AML-193 (cell line): ENCODE results near the gene RBM38.

Experiments used
- DNase-seq, 2 experiments: peaks; one replicate each; lab custom pipeline; 2025; lab: John Stamatoyannopoulos, UW

Gene RBM38

DNA sequence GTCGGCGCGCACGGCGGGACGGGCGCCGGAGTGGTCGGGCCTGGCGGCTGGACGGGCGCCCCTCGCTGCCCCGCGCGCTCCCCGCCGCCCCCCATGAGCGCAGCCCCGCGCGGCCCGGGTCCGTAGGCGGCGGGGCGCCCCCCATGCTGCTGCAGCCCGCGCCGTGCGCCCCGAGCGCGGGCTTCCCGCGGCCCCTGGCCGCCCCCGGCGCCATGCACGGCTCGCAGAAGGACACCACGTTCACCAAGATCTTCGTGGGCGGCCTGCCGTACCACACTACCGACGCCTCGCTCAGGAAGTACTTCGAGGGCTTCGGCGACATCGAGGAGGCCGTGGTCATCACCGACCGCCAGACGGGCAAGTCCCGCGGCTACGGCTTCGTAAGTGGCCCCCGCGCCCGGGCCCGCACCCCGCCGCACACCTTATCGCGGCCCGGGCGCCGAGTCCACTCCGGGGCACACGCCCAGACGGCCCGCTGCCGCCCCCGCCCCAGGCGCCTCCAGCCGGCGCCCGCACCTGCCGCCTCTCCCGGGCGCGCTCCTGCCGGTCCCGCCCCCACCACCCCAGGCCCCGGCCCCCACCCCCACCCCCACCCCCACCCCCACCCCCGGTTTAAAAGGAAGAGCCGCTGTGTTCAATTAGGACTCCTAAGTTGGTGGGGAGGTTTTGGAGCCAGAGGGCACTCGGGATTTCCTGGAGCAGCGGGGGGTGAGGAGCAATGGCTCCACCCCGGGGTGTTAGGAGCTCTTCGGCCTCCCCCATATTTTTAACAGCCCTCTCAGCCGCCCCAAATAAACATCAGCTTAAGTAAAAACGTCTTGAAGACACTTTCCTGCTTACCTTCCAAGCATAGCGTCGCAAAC is 474 bp downstream of the RBM38 start:
- peak in 1 of 2 experiments; percentile 2 for DNase-seq

DNA sequence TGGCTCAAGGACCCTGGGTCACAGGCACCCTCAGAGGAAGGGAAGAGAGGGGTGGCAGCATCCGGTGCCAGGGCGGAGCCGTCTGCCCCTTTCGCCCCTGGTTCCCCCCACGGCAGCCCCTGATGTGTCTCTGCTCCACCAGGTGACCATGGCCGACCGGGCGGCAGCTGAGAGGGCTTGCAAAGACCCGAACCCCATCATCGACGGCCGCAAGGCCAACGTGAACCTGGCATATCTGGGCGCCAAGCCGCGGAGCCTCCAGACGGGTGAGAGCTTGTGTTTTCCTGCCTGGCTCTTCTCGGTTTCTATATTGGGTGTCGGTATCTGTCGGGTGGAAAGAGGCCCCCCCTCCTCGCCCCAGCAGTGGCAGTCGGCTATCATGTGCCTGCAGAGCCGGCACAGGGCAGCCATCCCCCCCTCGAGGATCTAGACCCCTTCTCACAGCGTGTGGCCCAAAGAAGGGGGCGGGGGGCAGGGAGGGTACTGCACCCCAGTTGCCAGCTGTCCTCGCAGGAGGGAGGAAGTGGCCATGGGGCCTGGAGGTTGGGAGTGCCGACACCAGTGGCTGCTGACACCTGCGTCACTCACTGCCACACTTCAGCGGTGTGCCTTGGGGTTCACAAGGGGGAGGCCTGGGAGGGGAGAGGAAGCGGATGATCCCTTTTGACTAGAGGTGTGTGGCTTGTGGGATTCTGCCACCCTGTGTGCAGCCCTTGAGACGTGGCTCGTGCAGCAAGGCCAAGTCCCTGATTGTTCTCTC is 1.5 kb downstream of the RBM38 start:
- DNase-seq, result peak; percentile 13 to 32

DNA sequence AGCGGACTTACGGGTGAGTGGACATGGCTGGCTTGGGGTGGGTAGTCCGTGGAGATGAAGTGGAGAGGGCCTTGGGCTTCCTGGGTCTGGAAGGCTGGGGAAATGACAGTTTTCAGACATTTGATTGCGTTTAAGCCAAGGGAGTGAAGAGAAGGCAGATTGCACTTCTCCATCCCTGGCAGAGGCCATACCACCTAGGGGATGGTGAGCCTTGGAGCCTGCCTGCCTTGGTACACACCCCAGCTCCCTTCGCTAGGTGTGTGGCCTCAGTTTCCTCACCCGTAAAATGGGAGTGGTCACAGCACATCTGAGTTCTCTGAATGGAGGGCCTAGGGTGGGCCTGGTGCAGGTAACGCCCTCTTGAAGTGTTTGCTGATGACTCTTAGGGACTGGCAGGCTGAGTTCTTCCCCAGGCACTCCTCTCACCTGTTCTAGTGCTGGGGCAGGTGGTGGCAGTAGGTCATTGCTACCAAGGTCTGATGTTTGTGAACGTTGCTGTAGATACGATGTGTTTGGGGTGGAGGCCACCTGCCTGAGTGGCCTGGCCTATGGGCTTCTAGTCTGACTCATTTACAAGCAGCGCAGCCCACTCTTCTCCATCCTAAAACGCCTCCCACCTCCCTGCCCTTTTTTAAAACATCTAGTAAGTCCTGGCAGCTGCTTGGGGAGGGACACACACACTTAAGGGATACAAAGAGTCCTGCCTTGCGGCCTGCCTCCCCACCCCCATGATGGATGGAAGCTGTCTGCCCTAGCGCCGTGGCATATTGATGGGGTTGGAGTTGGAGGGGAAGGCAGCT is 2.3 kb downstream of the RBM38 start:
- DNase-seq, result no peak

DNA sequence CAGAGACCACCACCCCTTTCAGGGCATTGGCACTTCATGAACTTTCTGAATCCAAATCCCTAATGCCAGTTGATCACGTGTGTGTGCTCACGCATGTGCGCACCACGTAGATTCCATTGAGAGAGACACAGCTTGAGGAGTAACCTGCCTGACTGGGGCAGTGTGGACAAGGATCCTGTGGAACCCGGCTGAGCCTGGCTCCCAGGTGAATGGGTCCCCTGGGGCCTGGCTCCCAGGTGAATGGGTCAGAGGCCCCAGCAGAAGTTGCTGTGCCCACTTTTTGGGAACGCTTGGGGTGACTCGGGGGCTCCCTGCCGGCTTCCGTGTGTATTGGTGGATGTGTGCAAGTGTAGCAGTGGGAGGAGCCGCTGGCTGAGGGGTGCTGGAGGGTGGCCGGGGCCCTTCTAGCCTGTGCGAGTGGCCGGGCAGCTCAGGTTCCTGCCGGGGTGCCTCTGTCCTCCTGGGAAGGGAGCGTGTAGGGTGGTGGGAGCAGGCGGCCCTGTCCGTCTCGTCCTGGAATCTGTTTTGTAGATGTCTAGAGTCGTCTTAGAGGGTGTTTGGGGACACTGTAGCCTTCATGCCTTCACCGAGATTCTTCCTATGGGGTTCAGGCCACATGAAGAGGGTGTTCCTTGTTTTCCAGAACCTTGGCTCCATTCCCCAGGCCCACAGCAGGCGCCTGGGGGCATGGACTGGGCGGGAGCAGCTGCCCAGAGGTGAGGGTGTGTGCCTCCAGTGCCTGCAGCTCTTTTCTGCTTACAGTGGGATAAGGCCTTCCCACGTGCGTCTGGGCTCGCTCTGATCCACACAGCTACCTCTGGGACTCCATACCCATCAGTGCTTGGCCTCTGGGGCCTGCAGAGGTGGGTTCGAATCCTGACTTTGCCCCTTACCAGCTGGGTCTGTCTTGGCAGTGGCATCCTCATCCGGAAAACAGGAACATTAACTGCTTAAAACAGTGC is 3.2 kb downstream of the RBM38 start:
- DNase-seq, result no peak

DNA sequence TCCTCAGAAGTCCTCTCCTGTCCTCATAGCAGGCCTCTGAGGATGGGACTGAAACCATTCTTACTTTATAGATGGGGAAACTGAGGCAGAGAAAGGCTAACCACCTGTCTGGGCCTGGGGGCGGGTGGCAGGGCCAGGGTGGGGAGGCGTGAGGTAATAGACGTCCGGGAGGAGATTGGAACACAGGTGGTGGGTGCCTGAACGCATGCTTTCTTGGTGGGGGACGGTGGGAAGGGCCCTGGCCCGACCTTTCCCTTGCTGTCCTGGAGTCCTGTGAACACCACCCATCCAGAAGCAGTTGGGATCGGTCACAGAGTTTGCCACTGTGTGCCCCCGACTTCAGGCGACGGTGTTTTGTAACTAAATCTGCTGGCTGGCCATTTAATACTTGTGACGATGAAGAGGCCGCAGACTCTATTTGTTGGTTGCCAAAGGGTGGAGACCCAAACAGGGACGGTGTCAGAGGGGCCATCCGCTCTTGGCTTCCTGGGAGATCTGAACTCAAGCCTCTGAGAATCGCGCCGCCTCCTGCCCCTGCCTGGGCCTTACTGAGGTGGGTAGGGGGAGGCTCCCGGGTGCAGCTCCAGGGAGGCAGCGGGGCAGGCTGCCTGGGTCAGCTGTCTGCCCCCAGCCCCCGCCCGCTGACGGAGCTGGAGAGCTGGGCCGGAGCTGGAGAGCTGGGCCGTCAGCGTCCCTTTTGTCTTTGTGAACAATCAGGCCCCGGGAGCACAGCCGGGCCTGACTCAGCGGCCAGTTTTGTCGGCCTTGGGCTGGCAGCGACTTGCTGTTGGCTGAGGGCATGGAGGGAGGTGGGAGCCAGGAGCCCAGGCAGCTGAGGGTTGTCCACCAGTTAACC is 4.1 kb downstream of the RBM38 start:
- DNase-seq, result no peak

DNA sequence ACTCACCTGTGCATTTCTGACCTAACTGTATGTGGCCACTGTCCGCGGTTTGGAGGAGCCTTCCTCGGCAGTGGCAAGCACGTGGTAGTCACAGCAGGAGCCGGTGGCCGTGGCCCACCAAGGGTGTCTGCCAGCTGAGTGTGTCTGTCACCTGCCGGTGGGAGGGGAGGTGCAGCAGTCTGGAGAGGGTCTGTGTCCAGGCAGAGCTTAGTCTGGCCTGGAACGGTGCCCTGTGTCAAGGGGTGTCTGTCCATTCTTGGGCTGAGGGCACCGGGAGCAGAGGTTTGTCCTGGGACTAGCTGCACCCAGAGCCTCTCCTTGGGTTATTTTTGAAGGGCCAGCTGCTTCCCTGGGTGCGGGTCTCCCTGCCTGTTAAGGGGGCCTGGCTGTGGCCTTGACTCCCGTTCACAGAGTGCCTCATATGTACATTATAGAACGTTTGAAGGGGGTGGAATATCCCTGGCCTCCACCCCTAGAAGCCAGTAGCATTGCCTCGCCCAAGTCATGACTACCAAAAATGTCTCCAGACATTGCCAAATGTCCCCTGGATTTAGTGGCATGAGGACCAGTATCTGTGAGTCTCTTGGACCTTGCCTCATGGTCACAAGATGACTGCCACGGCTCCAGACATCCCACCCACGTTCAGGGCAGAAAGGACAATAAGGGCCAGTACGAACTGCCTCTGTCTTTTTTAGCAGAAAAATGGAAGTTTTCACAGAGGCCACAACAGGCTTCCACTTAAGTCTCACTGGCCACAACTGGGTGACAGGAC is 5.2 kb downstream of the RBM38 start:
- no peak for DNase-seq

DNA sequence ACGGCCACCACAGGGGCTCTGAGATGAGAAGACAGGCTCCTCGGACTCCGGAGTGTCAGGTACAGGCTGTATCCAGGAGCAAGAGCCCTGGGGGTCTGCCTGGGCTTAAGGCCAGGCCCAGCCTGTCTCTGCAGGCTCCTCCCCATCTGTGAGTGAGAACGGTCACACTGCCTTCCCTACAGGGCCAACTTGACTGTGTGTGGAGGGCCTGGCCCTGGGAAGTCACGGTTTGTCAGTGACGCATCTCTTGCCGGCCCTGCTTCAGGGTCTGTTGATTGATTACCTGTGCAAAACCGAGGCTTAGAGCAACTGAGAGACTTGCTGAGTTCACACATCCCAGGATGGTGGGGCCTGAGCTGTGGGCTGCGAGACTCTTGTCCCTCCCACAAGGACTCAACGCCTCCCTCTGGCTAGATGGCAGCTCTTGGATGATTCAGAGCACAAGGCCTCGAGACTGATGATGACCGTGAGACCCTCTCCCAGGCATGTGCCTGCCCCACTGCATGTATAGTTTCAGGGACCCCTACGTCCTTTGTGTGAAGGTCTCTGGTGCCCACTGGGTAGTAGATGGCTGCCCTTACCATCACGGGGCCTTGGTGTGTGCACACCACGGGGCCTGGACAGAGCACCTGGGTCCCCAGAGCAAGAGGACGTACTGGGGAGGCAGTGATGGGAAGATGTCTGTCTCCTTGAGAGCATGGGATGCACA is 5.9 kb downstream of the RBM38 start:
- no peak for DNase-seq

DNA sequence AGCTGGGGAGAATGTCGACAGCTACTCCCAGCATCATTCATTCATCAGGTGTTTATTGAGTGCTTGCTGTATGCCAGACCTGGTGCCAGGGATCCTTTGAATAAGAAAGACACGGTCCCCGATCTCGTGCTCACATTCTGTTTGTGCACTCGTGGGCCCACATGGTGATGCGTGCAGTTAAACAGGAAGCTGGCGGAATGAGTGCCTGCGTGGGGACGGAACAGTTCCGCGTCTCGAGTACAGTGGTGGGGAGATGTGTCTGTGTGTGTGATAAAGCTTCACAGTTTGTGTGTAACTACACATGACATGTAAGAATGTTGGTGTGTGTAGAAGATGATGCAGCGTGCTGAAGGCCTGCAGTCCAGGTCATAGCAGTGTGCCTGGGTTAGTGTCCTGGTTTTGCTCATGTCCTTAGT is 6.5 kb downstream of the RBM38 start:
- DNase-seq, result no peak

DNA sequence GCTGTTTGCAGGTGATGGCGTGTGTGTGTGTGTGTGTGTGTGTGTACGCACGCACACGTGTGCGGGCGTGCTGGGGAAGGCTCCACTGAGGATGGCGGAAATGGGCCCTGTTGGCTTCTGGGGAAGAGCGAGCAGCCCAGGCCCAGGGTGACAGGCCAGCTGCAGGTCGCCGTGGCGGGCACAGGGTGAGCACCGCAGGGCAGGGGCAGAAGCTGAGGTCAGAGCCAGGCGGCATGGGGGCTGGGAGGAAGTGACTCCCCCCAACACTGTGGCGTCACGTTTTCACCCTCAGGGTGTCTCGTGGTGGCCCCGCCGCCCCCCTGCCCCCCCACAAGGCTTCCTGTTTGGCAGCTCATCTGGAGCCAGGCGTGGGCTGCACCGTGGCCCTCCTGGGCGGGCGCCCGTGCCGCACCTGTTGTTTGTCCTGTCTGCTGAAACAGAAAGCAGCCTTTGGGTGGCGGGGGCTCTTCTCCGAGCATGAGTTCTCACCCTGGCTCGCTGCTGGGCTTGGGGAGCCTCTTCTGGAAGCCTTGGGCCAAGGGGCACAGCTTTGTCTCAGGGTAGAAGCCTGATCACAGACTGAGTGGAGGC is 7.1 kb downstream of the RBM38 start:
- DNase-seq, result no peak

DNA sequence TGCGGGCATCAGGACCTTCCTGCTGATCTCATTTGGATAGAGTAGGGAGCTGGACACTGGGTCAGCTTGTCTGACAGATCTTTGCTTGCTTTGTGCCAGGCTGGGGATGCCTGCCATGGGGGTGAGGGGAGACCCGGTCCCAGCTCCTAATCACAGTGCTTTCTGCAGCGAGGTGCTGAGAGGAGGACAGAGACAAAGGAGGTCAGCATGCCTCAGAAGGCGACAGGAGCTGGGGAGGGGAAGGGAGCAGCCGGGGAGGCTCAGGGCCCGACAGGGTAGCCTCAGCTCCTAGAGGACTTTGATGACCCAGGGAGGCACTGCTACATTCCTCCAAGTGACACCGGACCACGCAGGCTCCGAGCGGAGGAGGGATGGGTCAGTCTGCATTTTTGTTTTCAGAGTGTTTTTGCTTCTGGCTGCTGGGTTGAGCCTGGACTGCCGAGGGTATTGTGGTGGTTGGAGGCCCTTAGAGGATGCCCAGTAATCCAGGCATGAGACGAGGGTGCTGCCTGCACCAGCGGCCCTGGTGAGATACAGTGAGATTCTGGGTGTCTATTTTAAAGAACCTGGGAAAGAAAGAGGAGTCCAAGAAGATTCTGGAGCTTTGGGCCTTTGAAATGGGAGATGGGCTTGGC is 7.8 kb downstream of the RBM38 start:
- no peak for DNase-seq

DNA sequence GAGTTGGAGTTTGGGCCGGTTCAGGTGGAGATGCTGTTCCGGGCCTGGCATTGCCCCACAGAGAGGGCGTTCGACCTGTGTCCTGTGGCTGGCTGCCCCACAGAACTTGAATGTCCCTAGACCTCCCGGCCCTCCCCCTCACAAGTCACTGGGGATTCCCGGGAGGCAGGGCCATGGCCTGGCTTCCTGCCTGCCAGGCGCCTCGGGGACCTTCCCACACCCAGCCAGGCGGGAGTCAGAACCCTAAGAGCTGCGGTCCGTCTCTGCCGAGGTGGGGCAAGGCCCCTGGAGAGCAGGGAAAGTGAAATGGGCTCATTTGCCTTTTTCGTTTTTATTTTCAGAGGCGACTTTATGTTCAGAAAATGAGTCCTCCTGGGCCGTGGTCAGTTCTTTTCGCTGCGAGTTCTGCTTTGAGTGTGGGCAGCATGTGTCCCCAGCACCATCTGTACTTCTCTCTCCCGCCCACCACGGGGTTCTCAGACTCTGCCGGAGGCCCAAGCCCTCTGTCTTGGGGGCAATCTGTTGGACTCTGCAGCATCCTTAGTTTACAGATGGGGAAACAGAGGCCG is 8.5 kb downstream of the RBM38 start:
- DNase-seq, result no peak

DNA sequence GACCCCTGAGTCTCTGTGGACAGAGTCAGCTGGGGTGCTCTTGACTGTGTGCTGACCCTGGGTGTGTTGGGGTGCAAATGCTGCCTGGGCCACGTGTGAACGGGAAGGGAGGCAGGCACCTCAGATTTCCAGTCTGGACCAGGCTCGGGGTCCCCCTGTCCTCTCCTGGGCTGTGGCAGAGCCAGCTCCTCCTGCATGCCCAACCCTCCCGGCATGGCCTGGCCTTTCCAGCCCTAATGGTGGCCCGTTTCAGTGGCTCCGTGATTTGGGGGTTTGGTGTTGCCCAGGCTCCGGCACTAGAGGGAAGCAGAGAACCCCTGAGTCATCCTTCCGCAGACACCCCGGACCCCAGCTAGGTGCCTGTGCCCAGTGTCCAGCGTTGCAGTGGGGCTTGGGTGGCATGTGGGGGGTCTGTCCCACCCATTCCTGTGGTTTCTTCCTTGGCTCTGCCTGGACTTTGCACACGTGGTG is 9.1 kb downstream of the RBM38 start:
- no peak for DNase-seq

DNA sequence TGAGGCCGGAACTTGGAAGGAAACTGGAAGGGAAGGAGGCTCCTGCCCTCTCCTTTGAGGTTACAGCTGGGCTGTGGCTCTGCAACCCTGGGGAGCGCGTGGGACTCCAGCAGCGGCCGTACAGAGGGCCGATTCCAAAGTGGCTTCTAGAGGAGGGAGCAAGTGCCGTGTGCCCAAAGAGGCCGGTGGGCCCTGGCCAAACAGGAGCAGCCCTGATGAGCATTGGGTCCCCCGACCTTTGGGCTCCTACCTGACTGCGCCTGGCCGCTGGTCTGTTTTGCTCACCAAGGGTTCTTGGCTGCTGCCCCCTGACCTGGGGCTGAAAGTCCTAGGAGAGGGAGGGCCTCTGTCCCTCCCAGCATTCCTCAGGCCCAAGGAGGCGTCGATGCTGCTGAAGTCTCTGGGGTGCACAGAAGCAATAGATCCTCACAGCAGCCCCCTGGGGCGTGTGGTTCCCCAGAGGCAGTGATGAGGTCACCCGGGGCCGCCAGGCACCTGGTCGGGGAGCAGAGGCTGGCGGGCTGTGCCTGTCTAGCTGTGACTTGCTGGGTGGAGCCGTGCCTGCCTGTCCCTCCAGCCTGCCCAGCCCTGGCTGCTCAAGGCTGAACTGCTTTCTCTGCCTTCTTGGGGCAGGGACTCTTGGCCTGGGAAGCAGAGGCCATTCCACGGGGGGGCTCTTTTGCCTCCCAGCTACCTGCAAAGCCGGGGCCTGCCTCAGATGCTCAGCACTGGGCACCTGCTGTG is 9.8 kb downstream of the RBM38 start:
- no peak for DNase-seq

DNA sequence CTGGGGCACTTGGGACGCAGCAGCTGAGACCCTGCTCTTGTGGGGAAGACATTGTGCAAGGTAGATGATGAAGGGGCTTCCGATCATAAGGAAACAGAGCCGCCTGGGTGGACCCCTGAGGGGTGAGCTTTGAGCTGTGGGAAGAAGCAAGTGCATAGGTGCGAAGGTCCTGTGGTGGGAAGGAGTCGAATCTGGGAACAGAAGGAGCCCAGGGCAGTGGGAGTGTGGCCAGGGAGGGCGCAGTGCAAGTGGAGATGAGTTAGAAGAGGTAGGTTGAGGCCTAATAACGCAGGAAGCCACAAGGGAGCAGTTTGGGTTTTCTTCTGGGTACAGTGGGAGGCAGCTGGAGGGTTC is 10.3 kb downstream of the RBM38 start:
- DNase-seq, result no peak

DNA sequence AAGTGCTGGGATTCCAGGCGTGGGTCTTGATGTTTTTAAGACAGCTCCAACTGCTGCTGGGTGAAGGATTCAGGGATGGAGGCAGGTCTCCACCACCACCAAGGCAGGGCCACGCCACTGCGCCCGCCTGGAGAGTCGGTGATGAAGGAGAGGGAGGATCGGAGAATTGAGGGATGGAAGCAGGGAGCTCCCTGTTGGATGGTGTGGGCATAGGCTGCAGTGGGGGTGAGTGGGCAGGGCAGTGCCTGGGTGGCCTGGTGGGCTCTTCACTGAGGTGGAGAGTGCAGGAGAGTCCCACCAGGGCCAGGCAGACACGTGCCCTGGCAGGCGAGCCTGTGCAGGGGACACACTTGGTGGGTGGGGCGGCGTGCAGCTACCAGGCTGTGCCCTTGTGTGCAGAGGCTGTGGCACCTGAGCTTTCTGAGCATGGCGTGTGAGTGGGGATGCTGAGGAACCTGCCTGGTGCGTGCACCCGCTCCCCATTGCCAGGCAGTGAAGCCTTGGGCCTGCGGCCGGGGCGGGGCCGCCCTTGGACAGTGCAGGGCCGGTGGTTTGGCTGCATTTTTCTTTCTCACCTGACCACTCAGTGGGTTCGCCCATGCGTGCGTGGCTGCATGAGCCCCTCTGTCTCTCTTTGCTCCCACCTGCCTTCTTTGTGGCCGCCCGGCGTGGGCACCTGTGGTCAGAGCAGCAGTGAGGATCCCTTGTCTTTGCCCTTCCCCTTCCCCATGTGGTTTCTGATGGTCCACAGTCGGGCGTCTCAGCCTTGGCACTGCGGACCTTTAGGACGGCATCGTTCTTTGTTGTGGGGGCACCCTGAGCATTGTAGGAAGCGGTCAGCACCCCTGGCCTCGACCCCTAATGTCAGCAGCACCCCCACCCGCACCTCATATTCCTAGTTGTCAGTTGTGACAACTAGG is 11.3 kb downstream of the RBM38 start:
- DNase-seq, result no peak

DNA sequence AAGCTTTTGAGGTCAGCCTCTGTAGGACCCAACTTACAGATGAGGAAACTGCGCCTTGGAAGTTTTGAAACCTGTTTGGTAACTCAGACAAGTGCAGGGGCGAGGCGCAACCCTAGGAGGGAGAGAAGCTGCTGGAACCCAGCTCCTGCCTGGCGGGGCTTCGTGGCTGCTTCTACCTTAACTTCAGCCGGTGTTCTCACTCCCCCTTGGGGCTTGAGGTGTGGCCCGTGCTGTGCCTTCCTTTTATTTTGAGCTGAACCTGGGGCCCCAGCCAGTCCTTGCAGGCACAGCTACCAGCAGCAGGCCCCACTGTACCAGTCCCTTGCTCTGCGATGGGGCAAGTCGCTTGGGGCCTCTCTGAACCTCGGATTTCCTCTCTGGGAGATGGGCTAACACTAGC is 12.0 kb downstream of the RBM38 start:
- no peak for DNase-seq
